Hippocampal formation (tissue), 2 donors: ENCODE measurements around the gene PAM16.
A peak's percentile ranks its signal among the peaks of the same experiment; 100 is the strongest.
"Not testable (repeated sequence)": the region's sequence is repeated elsewhere in the genome, so short reads cannot be mapped to it uniquely, and the experiment has no call there.

ENCODE experiments used
- DNase-seq, 2 donors: peaks; one replicate each; lab custom pipeline; 2025; lab: John Stamatoyannopoulos, UW

PAM16 gene

DNA sequence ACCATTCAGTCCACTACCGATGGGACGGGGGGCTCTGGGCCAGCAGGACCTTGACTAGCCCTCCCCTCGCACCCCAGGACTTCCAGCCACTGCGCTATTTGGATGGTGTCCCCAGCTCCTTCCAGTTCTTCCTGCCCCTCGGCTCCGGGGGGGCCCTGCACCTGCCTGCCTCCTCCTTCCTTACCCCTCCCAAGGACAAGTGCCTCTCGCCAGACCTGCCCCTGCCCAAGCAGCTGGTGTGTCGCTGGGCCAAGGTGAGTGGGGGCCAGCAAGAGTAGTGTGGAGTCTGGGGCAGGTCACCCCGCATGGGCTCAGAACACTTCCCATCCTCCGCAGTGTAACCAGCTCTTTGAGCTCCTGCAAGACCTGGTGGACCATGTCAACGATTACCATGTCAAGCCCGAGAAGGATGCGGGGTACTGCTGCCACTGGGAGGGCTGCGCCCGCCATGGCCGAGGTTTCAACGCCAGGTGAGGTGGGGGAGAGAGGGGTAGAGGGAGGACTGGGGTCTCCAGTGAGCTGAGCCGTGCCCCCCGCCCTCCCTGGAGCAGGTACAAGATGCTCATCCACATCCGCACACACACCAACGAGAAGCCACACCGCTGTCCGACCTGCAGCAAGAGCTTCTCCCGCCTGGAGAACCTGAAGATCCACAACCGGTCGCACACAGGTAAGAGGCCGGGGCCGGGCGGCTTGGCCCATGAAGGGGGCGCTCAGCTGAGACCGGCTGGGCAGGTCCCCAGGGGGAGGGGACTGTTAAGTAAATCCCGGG lies 16.2 kb downstream of the PAM16 start:
- DNase-seq, result no peak

GRCh38 chr16:4333714-4334113 lies 17.4 kb downstream of the PAM16 start:
- not testable (repeated sequence) for DNase-seq

- no peak for DNase-seq
Observed at GRCh38 chr16:4333308-4333638, 17.8 kb downstream of the PAM16 start.

- no peak for DNase-seq
Observed at GRCh38 chr16:4332623-4333307, 18.4 kb downstream of the PAM16 start.

DNA sequence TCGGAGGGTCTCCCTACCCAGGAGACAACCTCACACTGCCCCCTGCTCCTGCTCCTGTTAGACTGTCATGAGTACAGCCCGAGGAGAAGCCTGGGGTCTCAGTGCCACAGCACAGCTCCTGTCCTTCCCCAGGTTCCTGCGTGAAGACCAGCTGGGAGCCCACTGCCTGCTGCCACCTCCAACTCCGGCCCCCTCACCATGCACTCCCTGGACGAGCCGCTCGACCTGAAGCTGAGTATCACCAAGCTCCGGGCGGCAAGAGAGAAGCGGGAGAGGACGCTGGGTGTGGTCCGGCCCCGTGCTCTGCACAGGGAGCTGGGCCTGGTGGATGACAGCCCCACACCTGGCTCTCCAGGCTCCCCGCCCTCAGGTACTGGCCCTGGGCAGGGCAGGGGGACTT lies 19.0 kb downstream of the PAM16 start:
- no peak for DNase-seq

DNA sequence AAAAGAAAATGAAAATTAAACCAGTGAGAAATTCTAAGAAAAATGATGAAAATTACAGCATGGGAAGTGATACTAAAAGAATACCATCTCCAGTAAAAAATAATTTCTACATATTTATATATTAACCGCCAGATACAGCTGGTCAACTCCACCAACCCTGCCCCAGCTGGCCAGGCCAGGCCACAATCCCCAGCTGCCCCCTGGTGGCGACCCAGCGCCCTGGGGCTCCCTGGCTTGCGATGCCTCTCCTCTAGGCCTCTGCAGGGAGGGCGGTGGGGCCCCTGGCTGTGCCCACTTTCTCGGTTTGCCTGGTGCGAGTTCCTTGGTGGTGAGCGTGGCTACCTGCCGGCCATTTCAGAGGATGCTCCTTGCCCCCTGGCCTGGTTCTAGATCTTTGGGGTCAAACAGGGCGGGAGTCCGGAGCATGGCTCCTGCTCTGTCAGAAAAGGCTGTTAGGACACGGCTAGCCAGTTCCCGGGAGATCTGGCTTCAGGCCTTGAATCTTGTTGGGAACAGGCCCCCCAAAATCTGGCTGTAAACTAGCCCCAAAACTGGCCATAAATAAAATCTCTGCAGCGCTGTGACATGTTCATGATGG lies 20.7 kb downstream of the PAM16 start:
- peak; percentile 42 to 68 for DNase-seq

GRCh38 chr16:4328782-4329775 lies 22.0 kb downstream of the PAM16 start:
- DNase-seq, result no peak

DNA sequence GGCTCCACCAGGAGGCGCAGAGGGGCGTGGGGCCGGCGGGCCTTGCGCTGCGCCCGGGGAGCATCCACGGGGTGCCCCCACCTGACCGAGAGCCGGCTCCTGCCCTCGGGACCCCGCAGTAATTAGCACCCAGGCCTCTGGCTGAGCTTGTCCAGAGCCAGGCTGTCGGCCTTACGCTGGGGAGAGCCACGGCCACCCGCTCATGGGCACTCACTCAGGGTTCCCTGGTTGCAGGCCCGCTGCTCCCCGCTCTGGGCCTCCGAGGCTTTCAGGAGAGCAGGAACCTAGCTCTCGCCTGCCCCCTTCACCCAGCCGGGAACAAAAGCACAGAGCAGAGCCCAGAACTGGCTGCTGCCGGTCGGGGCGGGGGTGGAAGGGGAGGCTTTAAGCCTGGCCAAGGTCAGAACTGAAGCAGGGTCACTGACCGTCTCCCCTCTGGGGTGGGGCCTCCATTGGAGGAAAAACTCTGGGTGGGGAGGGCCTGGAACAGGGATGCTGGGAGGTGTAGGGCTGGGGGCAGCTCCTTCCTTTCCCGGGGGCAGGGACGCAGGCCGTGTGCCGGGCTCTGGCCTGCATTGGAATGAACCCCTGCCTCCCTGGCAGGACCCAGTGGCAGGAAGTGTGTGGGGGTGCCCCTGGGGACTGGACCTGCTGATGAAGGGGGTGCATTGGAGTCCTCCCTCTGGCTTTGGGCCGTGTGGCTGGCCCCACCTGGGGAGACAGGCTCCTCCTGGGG lies 22.9 kb downstream of the PAM16 start:
- peak; percentile 62 to 70 for DNase-seq

- no peak for DNase-seq
Observed at GRCh38 chr16:4327386-4328045, 23.6 kb downstream of the PAM16 start.

GRCh38 chr16:4325253-4325758 lies 25.8 kb downstream of the PAM16 start:
- no peak for DNase-seq

- DNase-seq, result no peak
Observed at GRCh38 chr16:4324492-4325252, 26.4 kb downstream of the PAM16 start.

GRCh38 chr16:4323845-4324488 lies 27.2 kb downstream of the PAM16 start:
- no peak for DNase-seq

DNA sequence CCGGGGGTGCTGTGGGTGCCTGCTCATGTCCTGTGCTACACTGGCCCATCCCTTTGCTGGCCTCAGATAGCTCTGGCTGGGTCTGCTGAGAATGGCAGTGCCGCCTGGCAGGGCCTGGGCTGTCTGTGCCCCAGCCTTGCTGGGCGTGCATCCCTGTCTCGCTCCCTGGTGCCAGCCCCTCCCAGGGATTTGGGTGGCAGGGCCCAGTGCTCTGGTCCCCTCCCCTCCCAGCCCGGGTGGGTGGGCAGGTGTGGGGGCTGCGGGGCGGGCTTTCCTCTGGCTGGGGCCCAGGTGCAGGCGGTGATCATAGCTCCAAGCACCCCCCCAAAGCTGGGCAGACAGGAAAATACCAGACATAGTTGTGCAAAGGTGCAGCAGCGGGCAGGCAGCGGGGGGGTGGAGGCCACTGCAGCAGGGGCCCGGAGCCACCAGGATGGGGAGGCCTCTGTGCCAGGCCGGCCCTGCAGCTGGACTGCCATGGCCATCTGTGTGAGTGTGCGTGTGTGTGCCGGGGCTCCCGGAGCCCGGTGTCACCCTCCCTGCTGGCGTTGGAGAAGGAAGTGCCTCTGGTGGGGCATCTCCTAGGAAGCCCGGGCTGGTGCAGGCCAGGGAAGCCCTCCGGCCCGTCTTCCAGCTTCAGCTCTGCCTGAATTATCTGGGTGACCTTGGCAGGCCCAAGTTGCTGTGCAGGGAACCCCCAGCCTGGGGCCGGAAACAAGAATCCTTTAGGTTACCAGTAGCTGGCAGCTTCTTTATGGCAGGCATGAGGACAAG lies 27.9 kb downstream of the PAM16 start:
- DNase-seq, result peak; percentile 9 to 34

DNA sequence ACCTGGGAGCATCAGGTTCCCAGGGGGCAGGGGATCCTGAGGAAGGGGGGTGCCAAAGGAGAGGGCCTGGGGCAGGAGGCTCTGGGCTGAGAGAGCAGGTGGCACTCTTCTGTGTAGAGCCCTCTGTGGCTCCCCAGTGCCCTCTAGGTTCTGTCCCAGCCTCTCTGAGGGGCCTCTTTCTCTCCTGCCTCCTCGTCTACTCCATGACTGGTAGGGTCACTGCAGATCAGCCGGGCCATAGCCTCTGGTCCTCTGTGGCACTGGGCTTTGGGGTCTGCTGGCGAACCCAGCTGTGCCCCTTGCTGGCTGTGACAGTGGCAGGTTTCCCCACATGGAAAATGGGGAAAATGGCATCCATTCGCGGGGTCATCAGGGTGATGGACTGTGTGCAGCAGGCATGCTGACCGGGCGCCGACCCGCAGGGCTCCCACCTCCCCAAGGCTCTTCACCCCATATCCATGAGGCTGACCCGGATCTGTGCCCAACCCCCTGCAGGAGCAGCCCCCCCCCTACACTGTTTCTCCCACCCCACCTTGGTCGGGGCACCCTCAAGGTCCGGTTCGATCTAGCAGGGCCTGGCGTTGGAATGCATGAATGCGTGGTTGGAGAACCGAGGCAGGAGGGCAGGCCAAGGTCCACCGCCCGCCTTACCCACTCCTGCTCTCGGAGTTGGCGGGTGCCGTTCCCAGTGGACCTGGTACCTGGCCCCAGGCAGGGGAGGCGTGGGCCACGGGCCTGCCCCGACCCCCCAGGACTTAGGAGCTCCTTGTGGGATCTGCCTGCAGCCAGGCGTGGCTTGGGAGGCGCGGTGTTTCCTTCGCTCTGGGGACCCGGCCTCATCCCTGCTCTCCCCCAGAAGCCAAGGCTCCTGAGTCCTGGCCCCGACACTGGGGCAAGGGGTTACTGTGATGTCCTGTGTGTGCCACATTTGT lies 28.7 kb downstream of the PAM16 start:
- no peak for DNase-seq

DNA sequence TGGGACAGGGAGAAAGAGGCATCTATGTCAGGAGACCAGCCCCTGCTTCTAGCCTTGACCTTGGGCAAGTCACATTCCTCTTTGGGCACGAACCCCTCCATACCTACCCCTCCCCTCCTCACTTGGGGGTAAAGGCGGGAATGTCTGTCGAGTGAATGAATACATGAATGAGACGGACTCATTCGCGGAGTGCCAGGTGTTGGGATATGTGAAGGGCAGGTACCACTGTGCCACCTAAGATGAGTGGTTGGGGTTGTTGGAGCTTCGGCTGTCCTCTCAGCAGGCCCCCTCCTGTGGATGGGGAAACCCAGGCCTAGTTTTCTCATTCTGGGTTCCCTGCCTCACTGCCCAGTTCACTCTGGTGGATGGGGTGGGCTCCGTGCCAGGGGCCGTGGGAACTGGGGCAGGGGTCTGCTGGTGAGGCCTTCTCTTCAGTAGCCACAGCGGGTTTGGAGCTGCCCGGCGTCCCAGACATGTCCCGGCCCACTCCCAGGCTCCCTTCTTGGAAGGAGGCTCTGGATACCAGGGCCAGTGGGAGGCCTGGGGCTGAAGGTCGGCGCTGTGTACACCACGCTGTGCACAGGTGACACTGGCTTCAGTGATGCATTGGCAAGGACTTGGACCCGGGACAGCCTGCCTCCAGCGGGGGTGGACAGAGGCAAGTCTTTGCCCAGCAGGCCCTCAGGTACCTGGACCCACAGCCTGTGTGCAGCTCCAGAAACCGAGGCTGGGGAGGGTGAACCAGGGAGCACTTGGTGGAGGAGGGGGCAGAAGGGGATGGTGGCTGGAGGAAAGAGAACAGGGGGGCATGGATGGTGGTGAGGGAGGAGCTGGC lies 29.6 kb downstream of the PAM16 start:
- no peak for DNase-seq

- no peak for DNase-seq
Observed at GRCh38 chr16:4320571-4321137, 30.5 kb downstream of the PAM16 start.
